ENCODE data around the gene KIF20A.
"Not testable (repeated sequence)": the region's sequence is repeated elsewhere in the genome, so short reads cannot be mapped to it uniquely, and the experiment has no call there.

The KIF20A gene

DNA sequence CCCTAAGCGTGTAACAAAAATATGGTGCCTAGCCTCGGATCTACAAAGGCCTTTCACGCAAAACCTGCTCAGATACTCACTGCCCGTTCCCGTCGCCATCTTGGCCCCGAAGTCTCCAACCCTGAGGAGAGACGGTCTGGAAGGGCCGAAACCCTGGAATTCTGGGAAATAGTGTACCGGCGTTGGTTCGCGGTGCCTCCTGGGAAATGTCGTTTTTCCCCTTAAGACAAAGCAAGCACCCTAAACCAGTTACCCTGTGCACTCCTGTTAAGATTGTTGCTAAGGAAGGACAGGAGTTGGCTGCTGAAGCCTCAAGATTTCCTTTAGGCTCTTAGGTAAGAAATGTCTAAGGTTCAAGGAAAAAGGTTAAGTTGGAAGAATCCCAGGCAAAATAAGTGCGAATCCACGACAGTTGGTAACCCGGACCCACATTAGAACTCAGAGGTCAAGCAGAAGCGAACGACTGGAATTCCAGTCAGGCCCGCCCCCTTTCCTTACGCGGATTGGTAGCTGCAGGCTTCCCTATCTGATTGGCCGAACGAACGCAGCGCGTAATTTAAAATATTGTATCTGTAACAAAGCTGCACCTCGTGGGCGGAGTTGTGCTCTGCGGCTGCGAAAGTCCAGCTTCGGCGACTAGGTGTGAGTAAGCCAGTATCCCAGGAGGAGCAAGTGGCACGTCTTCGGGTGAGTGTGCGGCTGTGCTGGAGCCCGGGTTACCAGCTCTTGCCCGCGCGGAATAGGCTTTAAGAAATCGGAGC, at the start of gene KIF20A, which contains the start of gene BRD8:
Gene KIF20A, plus strand, starts transcription at position 597 of the 761 bp plus-strand sequence. CDS start 569 bp downstream, outside the sequence.
Gene BRD8, minus strand, starts transcription at position 115 of the 761 bp plus-strand sequence. Its CDS starts 16 bp downstream, at position 99.
- DNase-seq: peak; percentile 98

DNA sequence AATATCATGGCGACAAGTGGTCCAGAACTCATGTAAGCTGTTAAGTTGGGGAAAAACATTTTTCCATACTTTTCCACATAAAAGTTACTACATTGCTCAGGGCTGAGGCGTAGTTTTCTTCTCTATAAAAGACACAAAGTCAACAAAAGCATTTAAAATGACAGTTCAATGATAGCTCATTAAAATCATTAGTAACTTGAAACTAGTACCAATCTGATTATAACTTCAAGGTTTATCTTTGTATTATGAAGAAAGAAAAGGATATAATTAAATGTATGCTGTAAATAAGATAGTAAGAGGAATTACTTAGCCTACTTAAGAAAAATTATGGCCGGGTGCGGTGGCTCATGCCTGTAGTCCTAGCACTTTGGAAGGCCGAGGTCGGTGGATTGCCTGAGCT, 49.6 kb upstream of the KIF20A start:
- no peak for DNase-seq

DNA sequence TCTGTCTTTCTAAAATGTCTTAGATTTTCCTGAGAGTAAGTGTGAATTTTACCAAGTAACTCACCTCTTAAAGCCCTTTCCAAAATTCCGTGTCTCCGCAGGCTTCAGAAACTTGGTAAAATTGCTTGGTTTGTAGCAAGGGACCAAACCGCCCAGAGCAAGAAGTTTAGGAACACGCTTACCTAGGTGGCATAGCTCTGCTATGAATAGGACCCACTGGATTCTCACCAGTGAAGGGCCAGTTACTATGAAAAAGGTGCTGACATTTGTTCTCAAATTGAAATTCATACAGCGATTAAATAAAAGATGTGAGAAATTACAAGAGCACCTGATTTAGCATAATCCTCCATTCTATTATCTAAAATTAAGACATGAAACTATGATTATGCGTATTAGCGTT, 46.4 kb upstream of the KIF20A start:
- no peak for DNase-seq

DNA sequence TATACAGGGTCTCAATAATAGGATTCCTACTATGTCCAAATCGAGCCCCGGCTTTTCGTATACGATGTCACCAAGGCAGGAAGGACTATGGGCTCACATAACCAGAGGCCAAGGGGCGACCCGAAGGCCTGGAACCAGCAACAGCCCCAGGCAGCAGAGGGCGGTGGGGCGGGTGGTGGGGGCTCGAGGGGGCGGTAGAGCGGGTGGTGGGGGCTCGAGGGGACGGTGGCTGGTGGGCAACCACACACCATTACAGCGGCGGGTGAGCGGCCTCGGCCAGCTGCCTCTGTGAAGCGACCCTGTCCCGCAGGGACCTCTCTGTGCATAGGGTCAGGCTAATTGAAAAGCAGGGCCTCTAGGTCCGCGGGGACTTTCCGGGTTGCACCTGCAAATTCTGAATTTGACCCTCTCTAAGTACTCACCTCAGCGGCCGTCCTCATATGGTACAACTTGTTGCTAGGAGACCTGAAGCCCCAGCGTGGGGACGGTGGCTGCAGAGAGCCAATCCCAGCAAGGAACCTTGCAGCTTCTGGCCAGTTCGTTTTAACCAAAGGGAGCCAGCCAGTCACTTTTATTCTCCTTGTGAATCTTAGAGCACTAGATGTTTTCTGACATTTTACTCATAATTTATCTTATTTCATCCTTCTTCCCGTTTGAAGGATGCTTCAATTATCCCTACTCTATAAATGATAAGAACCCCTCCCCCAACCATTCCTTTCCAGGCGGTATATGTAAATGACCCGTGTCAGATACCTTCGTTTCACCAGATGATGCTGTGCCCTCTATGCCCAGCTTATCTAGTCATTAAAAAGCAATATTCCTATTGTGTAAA, 39.7 kb upstream of the KIF20A start, which contains the start of gene NME5:
Gene NME5, minus strand, starts transcription at position 480 of the 832 bp plus-strand sequence. CDS start 648 bp downstream, outside the sequence.
- DNase-seq: peak; percentile 54

GRCh38 chr5:138139781-138140090, 39.2 kb upstream of the KIF20A start:
- DNase-seq: no peak

DNA sequence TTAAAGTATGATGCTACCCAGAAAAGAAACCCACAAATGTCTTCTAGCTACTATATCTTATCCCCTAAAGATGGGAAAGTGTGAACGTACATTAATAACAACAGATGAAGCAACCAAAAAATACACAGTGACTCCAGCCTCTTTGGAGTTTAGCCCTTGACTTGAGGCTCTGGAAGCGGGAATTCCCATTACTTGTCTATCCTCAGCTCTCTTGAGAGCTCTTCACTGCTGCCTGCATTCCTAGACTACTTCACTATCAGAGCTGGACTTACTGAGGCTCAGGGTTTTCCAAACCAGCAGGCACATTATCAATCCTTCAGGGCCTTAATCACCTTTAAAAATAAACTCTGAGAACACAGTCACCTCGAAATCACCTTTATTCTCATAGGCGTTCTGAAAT, 38.6 kb upstream of the KIF20A start:
- DNase-seq: no peak

GRCh38 chr5:138141734-138142133, 37.2 kb upstream of the KIF20A start:
- no peak for DNase-seq

- DNase-seq: not testable (repeated sequence)
Observed at GRCh38 chr5:138143578-138143977, 35.3 kb upstream of the KIF20A start.

DNA sequence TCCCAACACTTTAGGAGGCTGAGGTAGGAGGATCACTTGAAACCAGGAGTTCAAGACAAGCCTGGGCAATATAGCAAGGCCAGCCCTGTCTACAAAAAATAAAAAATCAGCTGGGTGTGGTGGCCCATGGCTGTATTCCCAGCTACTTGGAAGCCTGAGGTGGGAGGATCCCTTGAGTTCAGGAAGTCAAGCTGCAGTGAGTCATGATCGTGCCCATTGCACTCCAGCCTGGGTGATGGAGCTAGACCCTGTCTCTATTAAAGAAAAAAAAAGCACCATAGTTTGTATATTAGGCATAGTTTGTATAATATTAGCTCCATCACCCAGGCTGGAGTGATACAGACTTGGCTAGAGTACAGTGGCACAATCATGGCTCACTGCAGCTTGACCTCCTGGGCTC, 30.1 kb upstream of the KIF20A start:
- DNase-seq: no peak

GRCh38 chr5:138149530-138149929, 29.4 kb upstream of the KIF20A start:
- DNase-seq: no peak

DNA sequence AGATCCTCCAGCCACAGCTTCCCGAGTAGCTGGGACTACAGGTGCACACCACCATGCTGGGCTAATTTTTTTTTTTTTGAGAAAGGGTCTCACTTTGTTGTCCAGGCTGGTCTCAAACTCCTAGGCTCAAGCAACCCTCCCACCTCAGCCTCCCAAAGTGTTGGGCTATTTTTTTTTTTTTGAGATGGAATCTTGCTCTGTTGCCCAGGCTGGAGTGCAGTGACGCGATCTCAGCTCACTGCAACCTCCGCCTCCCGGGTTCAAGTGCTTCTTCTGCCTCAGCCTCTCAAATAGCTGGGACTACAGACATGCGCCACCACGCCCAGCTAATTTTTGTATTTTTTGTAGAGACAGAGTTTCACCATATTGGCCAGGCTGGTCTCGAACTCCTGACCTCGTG, 22.9 kb upstream of the KIF20A start:
- not testable (repeated sequence) for DNase-seq

DNA sequence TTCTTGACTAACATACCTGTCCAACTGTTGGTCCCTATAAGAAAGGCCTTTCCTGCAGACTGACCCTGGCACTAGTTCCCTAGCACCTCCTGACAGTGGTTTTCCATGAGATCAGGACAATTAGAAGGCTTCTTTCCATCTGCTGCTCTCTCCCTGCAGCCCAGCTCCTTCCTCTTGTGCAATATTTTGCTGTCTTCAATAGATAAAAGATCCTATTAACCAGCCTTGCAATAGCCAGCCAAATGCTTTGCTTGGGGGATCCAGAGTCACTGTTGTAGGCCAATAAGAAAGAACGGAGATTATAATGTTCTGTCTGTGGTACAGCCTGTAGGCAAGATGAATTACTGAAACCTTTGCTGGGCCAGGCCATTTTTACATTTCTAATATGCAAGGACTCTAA, 21.3 kb upstream of the KIF20A start:
- DNase-seq: no peak

DNA sequence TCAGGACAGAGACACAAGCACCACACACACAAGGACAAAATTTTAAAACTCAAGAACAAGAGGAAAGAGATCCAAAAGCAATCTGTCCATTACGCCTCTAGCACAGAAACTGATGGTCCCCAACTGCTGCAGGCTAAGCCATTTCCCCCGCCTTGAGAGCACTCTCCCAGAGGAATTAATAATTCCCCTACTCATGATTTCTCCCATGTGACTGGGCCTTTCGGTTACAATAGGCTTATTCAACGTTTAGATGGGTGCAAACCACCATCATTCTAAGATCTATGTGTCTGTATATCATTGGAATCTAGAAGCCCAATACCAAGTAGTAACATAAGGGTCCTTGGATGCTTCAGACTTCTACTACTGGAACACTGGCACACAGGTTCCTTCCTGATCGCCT, 19.2 kb upstream of the KIF20A start:
- DNase-seq: no peak

- DNase-seq: peak; percentile 5
Observed at GRCh38 chr5:138160706-138161105, 18.2 kb upstream of the KIF20A start.

- DNase-seq: no peak
Observed at GRCh38 chr5:138163721-138164120, 15.2 kb upstream of the KIF20A start.

DNA sequence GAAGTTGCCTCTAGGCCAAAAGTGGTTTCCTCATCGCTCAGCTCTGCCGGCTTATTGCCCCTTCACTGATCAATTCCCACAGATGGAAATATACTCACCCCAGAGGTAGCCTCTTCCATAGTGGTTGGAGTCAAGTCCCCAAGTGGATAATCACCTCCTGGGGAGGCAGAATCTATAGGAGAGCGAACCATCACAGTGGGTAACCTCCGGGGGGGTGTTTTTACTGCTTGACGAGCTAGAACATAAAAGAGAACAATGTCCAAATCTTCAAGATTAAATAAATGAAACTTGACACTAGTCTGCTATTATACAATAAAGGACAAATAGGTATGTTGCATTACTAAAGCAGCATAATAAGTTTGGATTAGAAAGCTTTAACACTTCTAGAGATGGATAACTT, 9.8 kb upstream of the KIF20A start:
- no peak for DNase-seq

DNA sequence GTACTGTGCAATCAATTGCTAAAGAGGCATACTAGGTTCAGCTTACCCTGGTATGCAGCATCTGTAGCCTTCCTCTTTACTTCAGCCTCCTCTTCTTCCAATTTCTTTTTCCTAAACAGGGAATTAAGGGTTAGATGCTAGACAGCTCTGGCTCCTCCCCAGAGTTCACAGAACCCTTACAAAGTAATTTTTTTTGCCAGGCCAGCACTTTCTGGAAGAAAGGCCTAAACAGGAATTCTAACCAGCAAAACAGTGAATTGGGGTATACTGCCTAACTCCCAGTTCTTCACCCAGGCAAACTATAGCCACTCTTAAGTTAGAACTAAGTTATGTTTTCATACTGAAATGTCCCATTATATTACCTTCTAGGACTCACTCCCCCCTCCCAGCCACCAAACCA, 8.6 kb upstream of the KIF20A start:
- DNase-seq: no peak

DNA sequence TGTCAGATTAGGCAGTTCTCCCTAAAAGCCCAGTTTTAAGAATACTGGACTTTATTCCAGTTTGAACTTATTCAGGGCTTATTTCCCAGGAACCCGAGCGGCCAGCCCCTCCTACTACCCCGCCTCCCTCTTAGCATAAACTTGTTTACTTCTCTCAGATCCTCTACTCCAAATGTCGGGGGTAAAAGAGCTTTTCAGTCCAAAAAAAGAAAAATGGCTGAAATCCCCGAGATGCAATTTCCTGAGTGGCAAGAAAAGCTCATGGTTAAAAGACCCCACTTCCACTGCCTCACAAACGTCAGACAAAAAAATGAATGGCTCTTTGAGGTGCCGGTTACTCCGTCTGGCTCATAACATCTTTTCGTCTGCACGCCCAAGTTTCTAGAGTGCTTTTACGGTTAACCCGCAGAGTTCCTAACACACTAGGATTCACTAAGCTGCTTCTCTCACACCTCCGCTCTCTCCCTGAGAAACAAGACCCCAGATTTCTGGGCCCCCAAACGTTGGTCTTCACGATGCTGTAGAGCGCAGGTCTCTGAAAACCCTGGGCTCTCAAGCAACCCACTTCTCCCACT, 884 bp upstream of the KIF20A start:
- no peak for DNase-seq

GRCh38 chr5:138179277-138179857, 455 bp downstream of the KIF20A start:
- DNase-seq: no peak

- DNase-seq: peak; percentile 24
Observed at GRCh38 chr5:138180183-138180782, 1.4 kb downstream of the KIF20A start.

DNA sequence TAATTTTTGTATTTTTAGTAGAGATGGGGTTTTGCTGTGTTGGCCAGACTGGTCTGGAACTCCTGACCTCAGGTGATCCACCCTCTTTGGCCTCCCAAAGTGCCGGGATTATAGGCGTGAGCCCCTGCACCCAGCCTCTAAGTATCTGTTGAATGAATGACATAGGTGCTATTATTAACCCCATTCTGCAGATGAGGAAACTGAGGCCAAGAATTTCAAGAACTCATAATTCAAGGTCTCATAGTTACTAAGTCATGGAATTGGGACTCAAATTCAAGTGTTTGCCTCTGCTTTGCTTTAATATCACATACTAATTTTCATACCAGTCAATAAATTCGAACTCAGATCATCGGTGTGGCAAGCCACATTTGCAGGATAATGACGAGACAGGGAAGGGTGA, 1.9 kb downstream of the KIF20A start:
- no peak for DNase-seq

GRCh38 chr5:138182808-138183207, 3.9 kb downstream of the KIF20A start:
- no peak for DNase-seq

GRCh38 chr5:138186002-138186447, 7.1 kb downstream of the KIF20A start:
- no peak for DNase-seq

Measured in NCI-H2227 treated with DMSO at 0.1 percent for 48 hours (cell line).